SJSA1 (cell line): ENCODE measurements around the gene NR6A1. TPM values are rescaled to one million over a fixed set of nuclear protein-coding genes. Genes with fewer than 3 reads are reported as not detected.
"Not testable (repeated sequence)": the region's sequence is repeated elsewhere in the genome, so short reads cannot be mapped to it uniquely, and the experiment has no call there.

Experiments used
- DNase-seq, 2 experiments: peaks; one replicate each; pipeline ENCODE4 v3.0.0-alpha.2; 2015 to 2020; ENCODE audit warnings: low spot score in 2 of 2, low read depth in 1 of 2
- H3K27ac ChIP-seq: fragments of 250-450 bp; sonication (Bioruptor Pico); 2 replicates; pipeline ENCODE4 v1.5.1; 2020; ENCODE audit warnings: mild to moderate bottlenecking, moderate library complexity
- H3K27me3 ChIP-seq: fragments of 250-450 bp; sonication (Bioruptor Pico); replicated peaks from 2 replicates; pipeline ENCODE4 v1.5.1; 2020; ENCODE audit warnings: mild to moderate bottlenecking, moderate library complexity
- H3K36me3 ChIP-seq: fragments of 250-450 bp; sonication (Bioruptor Pico); 2 replicates; pipeline ENCODE4 v1.5.1; 2020; ENCODE audit warnings: mild to moderate bottlenecking
- H3K4me1 ChIP-seq: fragments of 250-450 bp; sonication (Bioruptor Pico); replicated peaks from 2 replicates; pipeline ENCODE4 v1.6.1; 2021; ENCODE audit warnings: mild to moderate bottlenecking
- H3K4me3 ChIP-seq: fragments of 250-450 bp; sonication (Bioruptor Pico); 2 replicates; pipeline ENCODE4 v1.5.1; 2020; ENCODE audit warnings: mild to moderate bottlenecking
- H3K9me3 ChIP-seq: fragments of 250-450 bp; sonication (Bioruptor Pico); replicated peaks from 2 replicates; pipeline ENCODE4 v1.5.1; 2020; ENCODE audit warnings: mild to moderate bottlenecking
- total RNA-seq: library from RNA; depleted of rRNA; stranded (reverse); fragments of >200 nt; shearing (Covaris generic); gene quantifications from 2 replicates; pipeline ENCODE4 v1.2.3, GENCODE V29; 2014

Gene NR6A1
- total RNA-seq, 1 experiment from 2014 or later, result 1.0 TPM

DNA sequence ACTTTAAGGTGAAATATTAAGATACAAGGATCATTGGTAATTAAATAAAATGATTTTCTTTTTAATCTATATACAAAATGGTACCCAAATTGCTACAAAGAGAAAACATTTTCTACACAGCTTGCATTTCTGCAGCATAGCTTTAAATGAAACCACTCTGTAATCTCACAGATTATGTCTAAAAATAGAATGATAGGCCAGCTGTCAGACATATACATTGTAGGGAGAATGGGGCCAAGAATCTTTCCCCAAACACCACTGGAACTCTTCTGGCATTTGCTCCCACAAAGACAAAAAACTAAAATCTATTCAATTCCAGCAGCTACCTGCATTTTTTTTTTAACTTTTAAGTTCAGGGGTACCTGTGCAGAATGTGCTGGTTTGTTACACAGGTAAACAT, 139.8 kb downstream of the NR6A1 start:
- Histone ChIP-seq H3K4me3 (no peak overlapping the region), H3K9me3 (no peaks in the 10 kb centered on the region), H3K4me1 (peaks cover 13% of the 10 kb centered on the region), H3K27me3 (no peaks in the 10 kb centered on the region), H3K27ac (no peak overlapping the region), H3K36me3 (no peaks in the 10 kb centered on the region)
- no peak for DNase-seq

DNA sequence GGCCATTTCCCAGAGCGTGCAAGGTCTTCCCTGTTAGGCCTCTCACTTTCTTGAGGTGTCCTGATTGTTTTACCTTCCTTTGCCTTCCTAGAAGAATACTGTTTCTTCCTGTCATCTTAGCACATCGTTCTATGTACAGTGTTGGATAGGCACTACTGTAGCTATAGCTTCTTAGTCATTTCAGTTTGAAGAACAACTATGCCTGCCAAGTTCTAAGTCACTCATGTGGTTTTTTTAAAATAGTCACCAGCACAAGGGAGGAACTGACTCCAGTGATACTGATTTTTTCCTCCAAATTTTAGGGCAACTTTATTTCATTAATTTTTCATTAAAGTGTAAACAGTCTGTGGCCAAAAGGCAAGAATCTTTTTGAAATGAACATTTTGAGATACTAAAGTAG, 141.5 kb downstream of the NR6A1 start:
- no peaks in the 10 kb centered on the region for H3K36me3 ChIP-seq
- no peak overlapping the region for H3K27ac ChIP-seq
- DNase-seq, result no peak
- H3K27me3 ChIP-seq, result no peaks in the 10 kb centered on the region
- no peaks in the 10 kb centered on the region for H3K9me3 ChIP-seq
- H3K4me3 ChIP-seq, result no peak overlapping the region
- peaks cover 17% of the 10 kb centered on the region for H3K4me1 ChIP-seq

DNA sequence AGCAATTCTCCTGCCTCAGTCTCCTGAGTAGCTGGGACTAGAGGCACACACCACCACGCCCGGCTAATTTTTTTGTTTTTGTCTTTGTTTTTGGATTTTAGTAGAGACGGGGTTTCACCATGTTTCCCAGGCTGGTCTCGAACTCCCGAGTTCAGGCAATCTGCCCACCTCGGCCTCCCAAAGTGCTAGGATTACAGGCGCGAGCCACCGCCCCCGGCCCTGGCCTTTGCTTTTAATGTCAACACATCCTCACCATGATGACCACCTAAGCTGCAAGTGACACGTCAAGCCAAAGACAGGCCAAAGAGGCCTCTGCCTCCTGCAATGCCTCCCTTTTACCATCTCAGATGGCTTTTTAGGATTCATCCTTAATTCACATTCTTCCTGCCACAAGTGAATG, 142.4 kb downstream of the NR6A1 start:
- no peak overlapping the region for H3K27ac ChIP-seq
- no peaks in the 10 kb centered on the region for H3K36me3 ChIP-seq
- no peak for DNase-seq
- H3K4me1 ChIP-seq, result peaks cover 21% of the 10 kb centered on the region
- H3K9me3 ChIP-seq, result no peaks in the 10 kb centered on the region
- H3K4me3 ChIP-seq, result no peak overlapping the region
- H3K27me3 ChIP-seq, result no peaks in the 10 kb centered on the region

DNA sequence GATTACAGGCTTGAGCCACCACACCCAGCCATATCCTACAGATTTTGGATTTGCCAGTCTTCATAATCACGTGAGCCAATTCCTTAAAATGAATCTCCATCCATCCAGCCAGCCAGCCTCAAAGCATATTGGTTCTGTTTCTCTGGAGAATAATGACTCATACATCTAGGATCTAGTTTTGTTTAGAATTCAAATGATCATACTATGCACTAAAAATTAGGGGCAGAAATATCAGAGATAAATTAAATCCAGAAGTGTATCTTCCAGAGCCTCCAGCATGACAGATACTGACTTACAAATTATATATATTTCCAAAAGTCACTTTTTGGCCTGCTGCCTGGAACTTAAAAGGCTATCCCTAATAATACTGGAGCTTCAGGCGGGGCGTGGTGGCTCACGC, 144.8 kb downstream of the NR6A1 start:
- DNase-seq, result no peak
- Histone ChIP-seq H3K4me1 (peaks cover 21% of the 10 kb centered on the region), H3K9me3 (no peaks in the 10 kb centered on the region), H3K36me3 (no peaks in the 10 kb centered on the region), H3K27ac (no peak overlapping the region), H3K4me3 (no peak overlapping the region), H3K27me3 (no peaks in the 10 kb centered on the region)

DNA sequence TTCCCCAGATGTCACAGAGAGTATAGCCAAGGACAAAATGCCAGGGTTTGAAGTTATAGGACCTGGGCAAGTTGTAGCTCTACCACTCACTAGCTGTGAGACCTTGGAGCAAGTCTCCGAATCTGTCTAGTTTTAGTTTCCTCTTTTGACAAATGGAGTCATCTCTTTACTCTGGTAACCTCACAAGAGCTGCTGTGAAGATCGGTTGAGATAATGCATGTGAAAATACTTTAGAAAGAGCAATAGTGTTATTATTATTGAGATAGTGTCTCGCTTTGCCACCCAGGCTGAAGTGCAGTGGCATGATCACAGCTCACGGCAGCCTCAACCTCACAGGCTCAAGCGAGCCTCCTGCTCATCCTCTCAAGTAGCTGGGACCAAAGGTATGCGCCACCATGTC, 146.0 kb downstream of the NR6A1 start:
- Histone ChIP-seq H3K4me3 (no peak overlapping the region), H3K4me1 (peaks cover 27% of the 10 kb centered on the region), H3K36me3 (no peaks in the 10 kb centered on the region), H3K27ac (no peak overlapping the region), H3K27me3 (no peaks in the 10 kb centered on the region), H3K9me3 (no peaks in the 10 kb centered on the region)
- no peak for DNase-seq

DNA sequence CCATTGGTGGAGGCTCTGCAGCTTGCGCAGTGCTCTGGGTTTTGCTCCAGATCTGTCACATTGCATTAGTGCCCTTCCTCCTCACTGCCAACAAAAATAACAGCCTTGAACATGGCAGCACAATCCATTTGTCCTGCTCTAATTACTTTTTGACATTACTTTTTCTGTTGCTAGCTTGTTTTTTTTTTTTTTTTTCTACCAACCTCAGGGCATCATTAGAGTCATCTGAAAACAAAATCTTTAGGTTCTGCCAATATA, 146.4 kb downstream of the NR6A1 start:
- no peak overlapping the region for H3K27ac ChIP-seq
- no peaks in the 10 kb centered on the region for H3K36me3 ChIP-seq
- no peak overlapping the region for H3K4me3 ChIP-seq
- H3K27me3 ChIP-seq, result no peaks in the 10 kb centered on the region
- no peak for DNase-seq
- H3K9me3 ChIP-seq, result no peaks in the 10 kb centered on the region
- peaks cover 27% of the 10 kb centered on the region for H3K4me1 ChIP-seq

DNA sequence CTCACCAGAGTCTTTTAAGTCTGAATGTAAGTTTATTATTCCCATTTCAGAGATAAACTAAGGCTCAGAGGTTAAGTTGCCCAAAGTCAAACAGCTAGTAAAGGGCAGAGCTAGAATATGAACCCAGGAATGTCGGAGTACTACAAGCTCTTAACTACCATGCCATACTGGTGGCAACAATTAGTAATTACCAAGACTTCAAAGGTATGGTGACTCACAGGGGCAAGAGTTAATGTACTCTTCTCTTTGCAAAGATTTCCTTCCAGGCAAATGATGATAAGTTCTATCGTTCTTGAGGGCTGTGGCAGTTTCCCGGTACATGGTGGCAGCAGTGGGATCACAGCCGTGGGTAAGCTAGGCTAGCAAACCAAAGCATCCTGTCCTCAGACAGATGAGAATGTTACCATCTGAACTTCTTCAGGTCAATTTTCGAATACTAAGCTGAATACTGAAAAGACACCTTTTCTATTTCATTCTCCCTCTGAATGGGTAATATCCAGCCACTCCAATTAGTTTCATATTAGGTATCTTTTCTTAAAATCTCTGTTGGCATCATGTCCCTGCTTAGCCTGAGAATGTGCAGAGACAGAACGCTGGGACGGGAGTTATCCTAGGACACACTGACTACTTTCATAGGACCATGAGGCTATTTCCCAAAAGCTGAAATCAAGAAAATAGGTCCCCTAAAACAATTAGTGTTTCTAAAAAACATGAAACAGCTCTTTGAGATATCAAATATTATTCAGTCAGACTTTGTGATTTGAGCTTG, 147.0 kb downstream of the NR6A1 start:
- Histone ChIP-seq H3K36me3 (no peaks in the 10 kb centered on the region), H3K27ac (no peak overlapping the region), H3K4me1 (peaks cover 27% of the 10 kb centered on the region), H3K9me3 (no peaks in the 10 kb centered on the region), H3K4me3 (no peak overlapping the region), H3K27me3 (no peaks in the 10 kb centered on the region)
- no peak for DNase-seq

DNA sequence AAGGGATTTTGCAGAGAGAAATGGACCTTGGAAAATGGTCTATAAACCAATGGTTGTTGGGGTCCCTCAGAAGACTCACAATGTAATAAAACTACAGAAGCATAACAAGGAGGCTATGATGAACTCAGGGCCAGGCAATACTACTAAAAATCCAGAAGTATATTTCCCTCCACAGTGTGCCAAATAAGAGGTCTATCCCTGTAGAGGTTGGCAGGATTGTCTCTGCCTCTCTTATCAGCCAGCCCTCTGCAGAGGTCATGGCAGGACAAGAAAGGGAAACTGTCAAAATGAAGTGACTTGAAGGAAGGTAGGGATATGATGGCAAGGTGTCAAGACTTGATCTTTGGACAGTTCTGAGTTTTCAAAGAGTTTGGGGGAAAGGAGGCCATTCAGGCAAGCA, 148.2 kb downstream of the NR6A1 start:
- Histone ChIP-seq H3K27ac (no peak overlapping the region; the same call in 1 of the 2 replicates), H3K4me1 (peaks cover 33% of the 10 kb centered on the region), H3K4me3 (no peak overlapping the region), H3K9me3 (no peaks in the 10 kb centered on the region), H3K27me3 (no peaks in the 10 kb centered on the region), H3K36me3 (no peaks in the 10 kb centered on the region)
- no peak for DNase-seq

DNA sequence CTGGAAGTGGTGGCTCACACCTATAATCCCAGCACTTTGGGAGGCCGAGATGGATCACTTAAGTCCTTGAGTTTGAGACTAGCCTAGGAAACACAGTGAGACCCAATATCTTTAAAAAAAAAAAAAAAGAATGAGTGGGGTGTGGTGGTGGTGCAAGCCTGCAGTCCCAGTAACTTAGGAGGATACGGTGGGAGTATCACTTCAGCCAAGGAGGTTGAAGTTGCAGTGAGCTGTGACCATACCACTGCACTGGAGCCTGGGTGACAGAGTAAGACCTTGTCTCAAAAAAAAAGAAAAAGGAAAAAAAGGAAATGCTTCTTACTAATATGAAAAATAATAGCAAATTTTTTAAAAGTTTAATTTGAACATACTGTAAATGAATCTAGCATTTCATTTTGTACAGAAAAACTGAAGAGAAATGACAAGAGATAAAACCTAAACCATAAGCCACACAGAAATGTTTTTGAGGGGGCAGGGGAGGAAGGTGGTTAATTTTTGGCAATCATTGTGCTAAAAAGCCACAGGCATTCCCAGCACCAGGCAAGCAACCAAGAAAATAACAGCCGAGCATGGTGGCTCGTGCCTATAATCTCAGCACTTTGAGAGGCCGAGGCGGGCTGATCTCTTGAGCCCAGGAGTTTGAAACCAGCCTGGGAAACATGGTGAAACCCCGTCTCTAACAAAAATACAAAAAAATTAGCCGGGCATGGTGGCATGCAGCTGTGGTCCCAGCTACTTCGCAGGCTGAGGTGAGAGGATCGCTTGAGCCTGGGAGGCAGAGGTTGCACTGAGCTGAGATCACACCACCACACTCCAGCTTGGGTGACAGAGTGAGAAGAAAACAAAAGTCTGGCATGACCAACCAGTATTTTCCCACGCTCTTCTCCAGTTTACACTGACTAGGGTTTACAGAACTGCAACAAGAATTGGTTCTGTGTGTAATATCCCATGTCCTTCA, 149.5 kb downstream of the NR6A1 start:
- Histone ChIP-seq H3K27ac (peak overlapping the region; percentile 71), H3K36me3 (no peaks in the 10 kb centered on the region)
- peak; percentile 46 to 76 for DNase-seq

DNA sequence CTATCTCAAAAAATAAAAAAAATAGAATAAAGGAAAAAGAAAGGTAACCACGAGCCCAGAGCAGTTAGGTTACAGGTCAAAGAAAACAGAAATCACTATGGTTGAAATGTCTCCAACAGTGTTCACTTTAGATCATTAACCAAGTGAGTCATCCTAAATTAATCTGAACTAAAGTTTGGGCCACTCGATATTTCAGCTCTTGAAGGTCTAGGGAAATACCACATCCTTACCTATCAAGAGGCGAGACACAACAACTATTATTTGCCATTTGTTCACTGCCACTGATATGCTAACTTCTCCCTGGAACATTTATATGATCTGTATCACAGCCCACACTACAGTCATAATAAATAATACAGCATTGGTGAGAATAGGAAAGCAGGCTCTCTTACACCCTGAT, 152.6 kb downstream of the NR6A1 start:
- Histone ChIP-seq H3K36me3 (no peaks in the 10 kb centered on the region), H3K27ac (no peak overlapping the region), H3K4me1 (peaks cover 28% of the 10 kb centered on the region), H3K4me3 (no peak overlapping the region), H3K9me3 (no peaks in the 10 kb centered on the region), H3K27me3 (no peaks in the 10 kb centered on the region)
- DNase-seq, result no peak

More for the DNA sequence above, 149.5 kb downstream of the NR6A1 start:
- Histone ChIP-seq H3K4me3 (peak overlapping the region; percentile 14; the same call in 1 of the 2 replicates), H3K9me3 (no peaks in the 10 kb centered on the region), H3K27me3 (no peaks in the 10 kb centered on the region), H3K4me1 (peaks cover 37% of the 10 kb centered on the region)

DNA sequence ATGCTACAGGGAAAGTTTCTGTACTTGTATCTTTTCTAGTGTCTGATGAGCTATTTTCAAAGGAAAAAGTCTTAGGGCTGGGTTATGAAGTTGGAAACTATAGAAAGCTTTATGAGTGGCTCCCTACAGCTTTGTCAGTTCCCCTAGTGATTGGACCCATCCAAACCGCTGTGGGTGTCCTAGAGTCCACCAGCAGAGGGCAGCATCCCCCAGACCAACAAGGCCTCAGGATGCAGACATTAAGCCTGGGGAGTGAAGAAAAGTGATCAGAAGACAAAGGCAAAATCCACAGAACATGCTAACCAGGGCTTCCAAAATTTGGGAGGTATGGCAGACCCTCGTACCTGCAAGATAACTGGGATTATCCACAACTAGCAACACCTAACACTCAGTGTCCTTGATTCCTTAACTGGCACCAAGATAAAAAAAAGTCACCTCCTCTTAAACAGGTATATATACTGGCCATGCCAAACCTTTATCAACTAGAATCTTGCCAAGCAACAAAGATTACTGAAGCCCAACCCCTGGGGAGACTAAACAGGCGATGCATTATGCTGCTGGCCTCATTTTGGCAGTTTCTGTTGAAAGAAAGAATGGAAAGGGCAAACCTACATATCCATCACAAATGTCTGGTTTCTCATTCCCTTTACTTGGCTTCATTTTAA, 153.5 kb downstream of the NR6A1 start:
- no peak overlapping the region for H3K27ac ChIP-seq
- H3K4me3 ChIP-seq, result no peak overlapping the region
- no peaks in the 10 kb centered on the region for H3K36me3 ChIP-seq

DNA sequence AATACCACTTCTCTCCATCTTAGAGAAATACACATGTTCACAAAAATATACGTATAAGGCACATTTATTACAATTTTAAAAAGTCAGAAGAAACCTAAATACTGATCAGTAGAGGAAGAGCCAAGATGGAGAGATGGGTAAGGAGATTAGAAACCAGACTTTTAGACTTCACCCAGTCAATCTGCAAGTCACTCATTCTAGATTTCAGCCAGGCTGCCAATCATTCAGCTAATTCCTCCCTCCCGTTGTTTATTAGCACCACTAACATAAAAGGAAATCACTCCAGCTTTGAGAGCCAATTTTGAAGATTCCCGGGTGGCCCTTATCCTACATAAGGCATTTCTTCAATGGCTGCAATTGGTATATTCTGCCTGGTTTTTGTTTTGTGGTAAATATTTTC, 154.2 kb downstream of the NR6A1 start:
- Histone ChIP-seq H3K9me3 (no peaks in the 10 kb centered on the region), H3K27me3 (no peaks in the 10 kb centered on the region), H3K4me3 (no peak overlapping the region), H3K27ac (no peak overlapping the region), H3K36me3 (no peaks in the 10 kb centered on the region), H3K4me1 (peaks cover 22% of the 10 kb centered on the region)
- DNase-seq, result no peak

More for the DNA sequence above, 153.5 kb downstream of the NR6A1 start:
- Histone ChIP-seq H3K27me3 (no peaks in the 10 kb centered on the region), H3K9me3 (no peaks in the 10 kb centered on the region), H3K4me1 (peaks cover 28% of the 10 kb centered on the region)
- peak; percentile 67 to 73 for DNase-seq

DNA sequence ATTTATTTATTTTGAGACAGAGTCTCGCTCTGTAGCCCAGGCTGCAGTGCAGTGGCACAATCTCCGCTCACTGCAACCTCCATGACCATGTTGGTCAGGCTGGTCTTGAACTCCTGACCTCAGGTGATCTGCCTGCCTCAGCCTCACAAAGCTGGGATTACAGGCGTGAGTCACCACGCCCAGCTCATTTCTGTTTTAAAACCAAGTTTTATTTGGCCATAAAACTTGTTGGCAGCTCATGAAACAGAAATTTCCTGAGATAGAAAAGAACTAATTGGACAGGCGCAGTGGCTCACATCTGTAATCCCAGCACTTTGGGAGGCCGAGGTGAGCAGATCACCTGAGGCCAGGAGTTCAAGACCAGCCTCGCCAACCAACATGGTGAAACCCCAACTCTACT, 155.3 kb downstream of the NR6A1 start:
- H3K27ac ChIP-seq, H3K27me3 ChIP-seq, H3K36me3 ChIP-seq, H3K9me3 ChIP-seq, DNase-seq, H3K4me3 ChIP-seq: not testable (repeated sequence)
- peaks cover 12% of the 10 kb centered on the region for H3K4me1 ChIP-seq
